Right lobe of liver (tissue), 6 donors: ENCODE measurements around the gene ALKBH7. TPM values are rescaled to one million over a fixed set of nuclear protein-coding genes. Genes with fewer than 3 reads are reported as not detected.
A peak's percentile ranks its signal among the peaks of the same experiment; 100 is the strongest.

Experiments used
- ATAC-seq, 4 donors: fragments of 200-7000 bp; cut with Tn5 transposase; one replicate each; pipeline ENCODE4 v1.9.1; 2020; ENCODE audit warnings: mild to moderate bottlenecking in 4 of 4, moderate library complexity in 4 of 4
- DNase-seq, 3 donors: peaks; one replicate each; pipeline ENCODE4 v3.0.0-alpha.2; 2020
- H3K27ac ChIP-seq, 3 donors: fragments of 200-600 bp; one replicate each; pipeline ENCODE4 v1.8.0; 2022
- H3K27me3 ChIP-seq, 2 donors: fragments of 200-600 bp; one replicate each; pipeline ENCODE4 v1.8.0; 2022
- H3K36me3 ChIP-seq, 4 donors: fragments of 200-600 bp; sonication (generic) in 1 of 4; one replicate each; pipeline versions ENCODE4 v1.5.1 to v1.8.0; 2017 to 2022; ENCODE audit warnings: control low read depth in 1 of 4
- H3K4me1 ChIP-seq, 4 donors: fragments of 200-600 bp; sonication (generic) in 1 of 4; one replicate each; pipeline versions ENCODE4 v1.5.1 to v1.8.0; 2017 to 2022; ENCODE audit warnings: control low read depth in 1 of 4
- H3K4me3 ChIP-seq, 3 donors: fragments of 200-600 bp; one replicate each; pipeline ENCODE4 v1.8.0; 2022
- H3K9me3 ChIP-seq, 4 donors: fragments of 200-600 bp; sonication (generic) in 1 of 4; one replicate each; pipeline versions ENCODE4 v1.5.1 to v1.8.0; 2017 to 2022; ENCODE audit warnings: control low read depth in 1 of 4
- POLR2A ChIP-seq: fragments of 450-650 bp; IDR thresholded peaks from one replicate; pipeline ENCODE4 v1.6.1; 2017; ENCODE audit warnings: antibody characterized with exemption, mild to moderate bottlenecking
- whole genome bisulfite sequencing: methylation state at CpG from one replicate; pipeline ENCODE4 v1.1.6; 2018; ENCODE audit warnings: low coverage, low lambda C conversion rate; ENCODE audit not compliant: insufficient coverage; ENCODE audit errors: missing lambda C conversion rate; 5-methylcytosine and 5-hydroxymethylcytosine counted together
- intact Hi-C, 2 donors: fragments of 100-400 bp; cut with DNase I; formaldehyde crosslinking; loops; one replicate each; pipeline versions ENCODE4 v1.11.2 to v1.14.1; 2022
- total RNA-seq, 6 experiments: library from RNA; depleted of rRNA in 2 of 6; stranded (reverse); fragments of >200 nt in 2 of 6; fragmentation: NEBNext Ultra II Directional in 3 of 6; extraction: Animal tissue kit (Norgen Biotek cat#: 25700) in 3 of 6; gene quantifications; one replicate each; pipeline versions ENCODE4 v1.1.0 to v1.2.4, GENCODE V29; 2016 to 2023
- TF ChIP-seq, protein P1 (sequence below), 4 donors: fragments of 200-600 bp in 3 of 4; fragments of 450-650 bp in 1 of 4; IDR thresholded peaks; one replicate each; pipeline versions ENCODE4 v1.5.1 to v1.8.0; 2016 to 2022; ENCODE audit warnings: antibody characterized with exemption in 4 of 4, mild to moderate bottlenecking in 2 of 4
- donor health status: DM: no; HTN: yes; CAD: no.
- donor health status: DM: no; HTN: no; CAD: no.
- donor health status: DM: no; HTN: no; CAD: no.
- donor health status: DM: no; HTN: yes; CAD: no.
- donor health status: DM: no; HTN: yes; CAD: no.

Gene ALKBH7
- total RNA-seq, 6 experiments from 2014 or later, result 60.7 to 78.4 (median 72.2) TPM

- DNase-seq (no peak), ATAC-seq (no peak)
- TF ChIP-seq, protein P1, sequence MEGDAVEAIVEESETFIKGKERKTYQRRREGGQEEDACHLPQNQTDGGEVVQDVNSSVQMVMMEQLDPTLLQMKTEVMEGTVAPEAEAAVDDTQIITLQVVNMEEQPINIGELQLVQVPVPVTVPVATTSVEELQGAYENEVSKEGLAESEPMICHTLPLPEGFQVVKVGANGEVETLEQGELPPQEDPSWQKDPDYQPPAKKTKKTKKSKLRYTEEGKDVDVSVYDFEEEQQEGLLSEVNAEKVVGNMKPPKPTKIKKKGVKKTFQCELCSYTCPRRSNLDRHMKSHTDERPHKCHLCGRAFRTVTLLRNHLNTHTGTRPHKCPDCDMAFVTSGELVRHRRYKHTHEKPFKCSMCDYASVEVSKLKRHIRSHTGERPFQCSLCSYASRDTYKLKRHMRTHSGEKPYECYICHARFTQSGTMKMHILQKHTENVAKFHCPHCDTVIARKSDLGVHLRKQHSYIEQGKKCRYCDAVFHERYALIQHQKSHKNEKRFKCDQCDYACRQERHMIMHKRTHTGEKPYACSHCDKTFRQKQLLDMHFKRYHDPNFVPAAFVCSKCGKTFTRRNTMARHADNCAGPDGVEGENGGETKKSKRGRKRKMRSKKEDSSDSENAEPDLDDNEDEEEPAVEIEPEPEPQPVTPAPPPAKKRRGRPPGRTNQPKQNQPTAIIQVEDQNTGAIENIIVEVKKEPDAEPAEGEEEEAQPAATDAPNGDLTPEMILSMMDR (IDR thresholded peaks at IDR 0.05), result no peak
- TF ChIP-seq POLR2A, result no peak
- Histone ChIP-seq H3K36me3 (peaks cover 9 to 71% (median 37%) of the 10 kb centered on the region in 4 donors), H3K4me1 (peaks cover 0 to 11% (median 0%) of the 10 kb centered on the region in 4 donors), H3K27me3 (no peaks in the 10 kb centered on the region), H3K4me3 (no peak overlapping the region), H3K9me3 (no peaks in the 10 kb centered on the region), H3K27ac (no peak overlapping the region)
- whole genome bisulfite sequencing, result 93% methylated on average over 3 of the region's 19 CpGs
- intact Hi-C loops, result no loop called here
Measured at GRCh38 chr19:6418562-6418932, 46.0 kb downstream of the ALKBH7 start.

DNA sequence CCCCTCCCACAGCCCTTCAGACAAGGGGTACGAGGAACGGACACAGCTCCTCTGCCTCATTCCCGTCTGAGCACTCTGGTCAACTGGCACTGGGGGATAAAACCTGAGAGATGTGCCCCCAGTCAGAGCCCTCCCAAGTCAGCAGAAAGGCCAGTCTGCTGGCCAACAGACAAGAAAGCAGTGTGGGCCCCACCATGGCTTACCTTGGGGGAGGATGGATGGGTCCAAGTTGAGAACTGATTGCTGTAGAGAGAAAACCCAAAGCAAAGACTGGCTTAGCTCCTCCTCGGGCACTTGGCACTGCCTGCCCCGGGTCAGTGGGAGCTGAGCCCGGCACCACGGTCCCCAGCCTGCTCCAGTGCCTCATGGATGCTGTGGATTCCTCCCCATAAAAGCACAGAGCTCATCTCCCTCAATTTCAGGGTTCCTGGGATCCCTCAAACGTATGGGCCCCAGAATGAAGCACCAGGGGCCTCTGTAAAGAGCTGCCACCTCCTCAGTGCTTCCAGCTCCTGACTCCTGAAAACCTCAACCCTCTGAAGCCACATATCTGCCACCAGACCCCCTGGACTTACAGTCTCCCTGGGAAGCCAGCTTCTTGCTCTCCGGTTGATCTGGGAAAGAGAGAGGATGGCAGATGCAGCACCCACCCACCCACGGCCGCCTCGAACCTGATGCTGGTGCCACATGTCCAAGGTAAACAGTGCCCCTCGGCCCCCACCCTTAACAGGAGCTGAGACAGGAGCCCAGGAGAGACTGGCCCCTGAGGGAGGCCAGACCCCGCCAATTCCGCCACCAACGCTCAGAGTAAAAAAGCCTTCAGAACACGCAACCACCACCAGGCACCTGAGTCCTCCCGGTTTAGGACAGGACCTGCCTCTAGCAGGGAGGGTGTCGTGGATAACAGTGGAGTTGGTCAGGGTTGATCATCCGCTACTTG, 48.8 kb downstream of the ALKBH7 start:
- WGBS, result 61% methylated on average over 2 of the region's 20 CpGs
- TF ChIP-seq, protein P1 (IDR thresholded peaks at IDR 0.05), result no peak
- TF ChIP-seq POLR2A, result no peak
- Histone ChIP-seq H3K9me3 (no peaks in the 10 kb centered on the region), H3K36me3 (peaks cover 9 to 47% (median 25%) of the 10 kb centered on the region in 4 donors), H3K27me3 (no peaks in the 10 kb centered on the region), H3K27ac (no peak overlapping the region), H3K4me1 (peaks cover 0 to 18% (median 2%) of the 10 kb centered on the region in 4 donors), H3K4me3 (no peak overlapping the region)
- DNase-seq, result no peak
- intact Hi-C loops, result no loop called here
- ATAC-seq, result no peak

DNA sequence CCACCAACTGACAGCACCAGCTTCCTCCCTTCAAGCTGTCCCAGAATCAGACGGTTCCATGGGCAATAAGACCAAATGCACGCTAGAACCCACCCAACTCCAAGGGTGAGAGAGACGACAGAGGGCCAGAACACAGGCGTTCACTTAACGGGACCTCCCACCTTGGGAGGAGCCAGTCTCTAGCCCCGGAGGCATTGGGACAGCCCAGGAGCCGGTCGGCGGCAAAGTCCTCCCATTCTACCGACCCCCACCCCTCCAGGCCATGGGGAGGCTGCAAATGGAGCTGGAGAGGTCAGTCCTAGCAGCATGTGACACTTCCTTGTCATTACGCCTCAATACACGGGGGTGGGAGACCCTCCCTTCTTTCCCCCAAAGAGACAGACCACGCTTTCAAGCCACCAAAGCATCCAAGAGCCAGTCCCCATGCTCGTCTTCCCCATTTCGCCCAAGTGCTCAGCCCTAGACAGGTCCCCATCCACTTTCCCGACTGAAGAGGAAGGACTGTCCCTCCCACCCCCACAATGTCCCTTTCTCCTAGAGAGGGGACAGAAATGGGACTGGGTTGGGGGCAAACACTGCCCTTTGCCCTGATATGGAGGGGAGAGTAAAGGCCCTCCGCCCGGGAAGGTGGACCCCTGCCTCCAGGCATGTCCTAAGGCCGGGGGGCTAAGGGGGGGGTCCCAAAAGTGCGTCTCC, 51.1 kb downstream of the ALKBH7 start:
- no peak for ATAC-seq
- peaks cover 0 to 18% (median 2%) of the 10 kb centered on the region in 4 donors for H3K4me1 ChIP-seq
- intact Hi-C loops, result no loop called here
- TF ChIP-seq POLR2A, result no peak
- TF ChIP-seq, protein P1 (IDR thresholded peaks at IDR 0.05), result no peak
- no peak for DNase-seq
- no peaks in the 10 kb centered on the region for H3K9me3 ChIP-seq
- peak overlapping the region; percentile 40 to 57 (median 47) for H3K27ac ChIP-seq
- peak overlapping the region; percentile 64 to 92 (median 75) for H3K4me3 ChIP-seq
- H3K36me3 ChIP-seq, result peaks cover 0 to 24% (median 9%) of the 10 kb centered on the region in 4 donors
- no peaks in the 10 kb centered on the region for H3K27me3 ChIP-seq
- 1% methylated on average over 14 of the region's 20 CpGs for WGBS

DNA sequence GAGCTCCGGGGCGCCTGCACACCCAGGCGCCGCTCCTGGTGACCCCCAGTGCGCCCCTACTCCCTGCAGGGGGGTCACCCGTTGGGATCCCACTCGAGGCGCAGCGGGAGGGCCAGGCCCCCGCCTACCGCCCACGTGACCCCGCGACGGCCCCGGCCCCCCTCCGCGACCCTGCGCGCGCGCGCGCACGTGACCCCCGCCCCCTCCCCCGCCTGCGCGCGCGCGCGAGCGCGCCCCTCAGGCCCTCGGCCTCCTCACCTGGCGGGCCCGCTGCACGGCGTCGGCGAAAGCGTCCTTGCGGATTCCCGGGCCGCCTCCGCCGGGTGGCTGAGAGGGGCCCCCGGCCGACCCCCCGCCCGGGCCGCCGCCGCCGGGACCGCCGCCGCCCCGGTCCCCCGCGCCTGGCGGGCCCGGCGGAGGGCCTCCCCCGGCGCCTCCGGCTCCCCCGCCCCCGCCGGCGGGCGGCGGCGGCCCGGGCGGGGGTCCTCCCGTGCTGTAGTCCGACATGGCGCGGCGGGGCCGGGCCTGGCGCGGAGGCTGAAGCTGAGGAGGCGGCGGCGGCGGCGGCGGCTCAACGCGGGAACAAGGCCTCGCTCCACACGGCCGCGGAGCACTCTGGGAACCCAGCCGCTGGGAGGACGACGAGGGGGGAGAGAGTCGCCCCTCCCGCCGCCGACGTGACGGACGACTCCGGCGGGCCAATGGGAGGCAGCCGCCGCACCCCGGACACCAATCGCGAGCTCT, 51.8 kb downstream of the ALKBH7 start, which contains the start of gene KHSRP:
TSS of gene KHSRP (minus strand) at position 617 of the 744 bp plus-strand sequence. CDS start at position 507, 110 bp downstream.
- DNase-seq, result peak in 1 of 3 donors; percentile 56
- peak within 1 kb of the TSS; percentile 47 to 66 (median 57) for H3K27ac ChIP-seq
- no peaks in the 10 kb centered on the region for H3K9me3 ChIP-seq
- peaks cover 0 to 18% (median 6%) of the 10 kb centered on the region in 4 donors for H3K36me3 ChIP-seq
- ATAC-seq, result no peak
- peaks cover 0 to 18% (median 2%) of the 10 kb centered on the region in 4 donors for H3K4me1 ChIP-seq
- intact Hi-C loops, result no loop called here
- H3K27me3 ChIP-seq, result no peaks in the 10 kb centered on the region
- WGBS, result 0% methylated on average over 6 of the region's 114 CpGs
- H3K4me3 ChIP-seq, result peak within 1 kb of the TSS; percentile 64 to 92 (median 75)
- peak; percentile 80 for TF ChIP-seq POLR2A
- TF ChIP-seq, protein P1 (IDR thresholded peaks at IDR 0.05), result no peak
